Measurements from ENCODE around the gene ST6GALNAC5. TPM values are rescaled to one million over a fixed set of nuclear protein-coding genes. Genes with fewer than 3 reads are reported as not detected.
"Not testable (repeated sequence)": the region's sequence is repeated elsewhere in the genome, so short reads cannot be mapped to it uniquely, and the experiment has no call there.

The ST6GALNAC5 gene
- total RNA-seq, 1 donor from 2014 or later = not detected

DNA sequence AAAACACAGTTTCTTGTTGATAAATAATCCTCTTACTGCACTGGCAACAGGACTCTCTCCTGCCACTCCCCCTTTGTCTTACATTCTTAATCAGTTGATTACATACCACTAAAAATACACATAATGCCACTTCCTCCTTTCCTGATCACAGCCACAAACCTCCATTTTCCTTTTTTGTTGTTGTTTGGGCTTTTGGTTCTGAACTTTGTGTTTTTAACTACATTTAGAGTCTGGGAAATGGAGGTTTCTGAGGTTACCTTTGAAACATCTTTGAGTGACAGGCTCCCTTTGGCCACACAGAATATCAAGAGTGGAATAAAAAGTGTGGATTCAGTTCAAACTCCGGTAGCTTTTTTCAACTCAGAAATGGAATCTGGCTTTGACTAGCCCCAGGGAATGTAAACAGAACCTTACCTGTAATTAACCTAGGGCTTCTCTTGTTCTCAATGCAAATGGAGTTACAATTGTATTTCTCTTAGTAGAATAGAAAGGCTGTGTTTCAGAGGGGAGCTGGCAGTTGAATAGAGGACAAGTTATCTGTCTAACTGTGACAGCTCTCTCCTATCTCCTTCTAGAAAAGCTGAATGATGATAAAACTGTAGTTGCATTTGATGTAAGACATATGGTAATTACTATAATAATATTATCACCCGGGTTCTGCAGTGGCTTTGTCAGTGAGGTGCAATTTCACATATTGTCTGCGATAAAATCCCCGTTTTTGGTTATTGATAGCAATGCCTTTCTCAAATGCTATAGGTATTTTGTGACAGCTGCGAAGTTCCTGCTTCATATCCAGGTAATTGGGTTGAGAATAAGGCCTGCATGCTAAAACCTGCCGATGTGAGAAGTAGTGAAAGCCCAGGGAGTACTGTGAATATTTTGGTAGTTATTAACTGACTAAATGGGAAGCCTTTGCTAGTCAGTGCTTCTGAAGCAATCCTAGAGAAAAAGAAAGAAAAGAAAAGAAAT is 66.9 kb downstream of the ST6GALNAC5 start:
- DNase-seq (ENCODE audit: low spot score) (no peak), ATAC-seq (no peak)

DNA sequence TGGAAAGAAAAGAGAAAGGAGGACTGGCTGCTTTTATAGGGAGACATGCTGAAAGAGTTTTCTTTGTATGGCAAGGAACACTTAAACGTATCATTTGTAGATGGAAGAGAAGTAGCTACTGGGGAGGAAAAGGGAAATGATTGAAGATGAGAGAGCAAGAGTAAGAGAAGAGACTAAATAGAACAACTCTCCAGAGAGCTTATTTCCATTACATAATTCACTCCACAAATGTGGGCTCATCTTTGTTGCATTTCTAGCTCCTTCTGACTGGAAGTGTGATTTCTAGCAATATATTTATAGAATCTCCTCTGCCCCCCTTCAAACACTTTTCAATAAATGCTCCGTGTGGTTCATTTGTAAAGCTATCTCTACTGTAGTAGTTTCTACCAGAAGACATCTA is 71.0 kb downstream of the ST6GALNAC5 start:
- DNase-seq (ENCODE audit: low spot score) (no peak), ATAC-seq (no peak)

DNA sequence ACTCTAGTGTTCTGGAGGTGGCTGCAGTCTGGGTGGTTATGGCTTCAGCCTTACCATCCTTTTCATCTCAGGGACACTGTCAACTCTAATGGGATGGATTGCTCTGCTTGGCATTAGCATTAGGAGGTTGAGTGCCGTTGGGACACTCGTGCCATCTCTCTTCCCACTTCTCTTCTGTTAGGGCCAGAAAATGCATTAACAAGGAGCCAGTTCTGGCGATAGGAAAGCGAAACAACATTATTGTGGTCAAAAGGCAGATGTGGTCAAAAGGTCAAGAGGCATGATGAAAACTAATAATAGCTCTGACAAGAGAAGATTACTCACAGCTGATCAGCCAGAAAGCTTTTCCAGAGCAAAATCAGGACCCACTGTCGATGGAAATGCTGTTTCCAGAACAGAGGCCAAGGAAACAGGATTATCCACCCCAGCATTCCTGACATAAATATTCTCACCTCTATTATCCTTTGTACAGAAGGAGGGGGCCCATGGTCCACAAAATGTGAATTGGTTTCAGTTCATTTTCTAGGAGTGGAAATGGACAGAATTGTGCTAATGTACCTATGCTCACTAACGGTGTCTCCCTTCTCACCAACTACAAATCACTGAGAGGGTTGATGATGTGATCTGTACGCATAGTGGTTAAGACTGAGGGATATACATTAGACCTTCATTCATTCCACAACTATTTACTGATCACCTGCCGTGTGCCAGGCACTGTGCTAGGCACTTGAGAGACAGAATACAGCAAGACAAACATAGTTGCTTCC is 72.0 kb downstream of the ST6GALNAC5 start:
- DNase-seq (ENCODE audit: low spot score) (no peak), ATAC-seq (no peak)

DNA sequence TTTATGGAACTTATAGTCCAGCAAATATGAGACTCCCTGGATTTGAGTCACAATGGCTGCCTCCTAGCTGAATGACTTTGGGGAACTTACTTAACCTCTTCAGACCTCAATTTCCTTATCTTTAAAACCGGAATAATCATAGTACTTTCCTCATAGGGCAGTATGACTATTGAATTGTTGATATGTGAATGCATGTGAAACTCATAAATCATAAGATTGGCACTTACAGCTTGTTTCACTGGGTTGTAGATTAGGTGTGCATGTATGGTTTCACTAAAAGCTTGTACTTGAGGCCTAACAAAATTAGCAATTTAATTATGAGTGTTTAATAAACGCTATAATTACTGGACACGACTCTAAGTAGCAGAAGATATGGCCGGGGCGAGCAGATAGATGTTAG is 72.5 kb downstream of the ST6GALNAC5 start:
- DNase-seq (ENCODE audit: low spot score) (no peak), ATAC-seq (no peak)

GRCh38 chr1:76940571-76941335 is 73.5 kb downstream of the ST6GALNAC5 start:
- ATAC-seq = no peak
- DNase-seq (ENCODE audit: low spot score) = no peak

DNA sequence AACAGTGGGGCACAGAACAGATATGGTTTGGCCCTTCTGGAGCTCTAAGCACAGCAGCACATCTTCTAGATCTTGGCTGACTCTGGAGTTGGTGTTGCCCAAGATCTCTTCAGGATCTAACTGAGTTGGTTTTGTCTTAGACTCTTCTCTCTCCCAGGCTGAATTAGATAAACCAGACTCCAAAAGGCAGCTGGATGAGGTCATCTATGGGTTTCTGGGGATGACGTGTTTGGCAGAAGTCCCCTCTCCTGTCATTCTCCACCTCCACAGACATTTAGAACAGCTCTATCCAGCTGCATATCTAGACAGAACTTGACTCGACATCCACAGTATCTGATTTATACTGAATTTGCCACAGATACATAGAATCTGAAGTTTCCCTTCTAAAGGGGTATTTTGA is 75.3 kb downstream of the ST6GALNAC5 start:
- no peak for ATAC-seq
- no peak for DNase-seq (ENCODE audit: low spot score)

DNA sequence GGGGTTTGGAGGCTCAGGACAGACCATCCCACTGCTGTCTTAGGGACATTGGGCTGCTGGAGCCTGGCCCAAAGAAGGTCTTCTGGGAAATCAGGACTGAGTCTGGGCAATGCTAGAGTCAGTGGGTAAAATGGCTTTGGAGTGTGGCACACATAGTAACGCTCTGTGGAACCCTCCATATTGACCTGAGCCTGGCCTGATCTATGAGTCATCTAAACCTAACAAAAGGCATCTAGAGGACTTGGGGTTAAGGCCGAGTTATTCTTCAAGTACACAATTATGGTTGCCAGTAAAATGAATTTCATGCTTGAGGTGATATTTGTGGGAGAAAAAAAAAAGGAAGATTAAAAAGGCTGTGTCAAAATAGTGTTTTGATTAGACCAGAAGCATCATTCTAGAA is 77.7 kb downstream of the ST6GALNAC5 start:
- no peak for DNase-seq (ENCODE audit: low spot score)
- no peak for ATAC-seq

- DNase-seq (ENCODE audit: low spot score) = no peak
- no peak for ATAC-seq
These were observed 81.6 kb downstream of the ST6GALNAC5 start for GRCh38 chr1:76948846-76949245.

GRCh38 chr1:76949503-76949902 is 82.2 kb downstream of the ST6GALNAC5 start:
- no peak for ATAC-seq

DNA sequence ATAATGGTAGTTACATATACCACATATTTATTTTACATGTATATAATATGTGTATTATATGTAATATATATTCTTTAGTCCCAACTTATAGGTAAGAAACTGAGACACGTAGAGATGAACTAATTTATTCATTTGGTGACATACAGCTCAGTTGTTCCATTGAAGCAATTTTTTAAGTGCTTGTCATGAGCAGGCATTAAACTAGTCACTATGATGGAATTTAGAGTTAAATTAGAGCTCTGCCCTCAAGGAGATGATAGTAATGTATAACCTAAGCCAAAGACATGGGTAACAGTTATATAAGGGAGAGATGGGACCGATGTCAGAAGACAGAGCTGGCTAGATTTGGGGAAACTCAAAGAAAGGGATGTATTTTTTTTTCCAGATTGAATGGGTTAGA is 83.0 kb downstream of the ST6GALNAC5 start:
- DNase-seq (ENCODE audit: low spot score) = no peak
- ATAC-seq = no peak

More at GRCh38 chr1:76949503-76949902, 82.2 kb downstream of the ST6GALNAC5 start:
- no peak for DNase-seq (ENCODE audit: low spot score)

DNA sequence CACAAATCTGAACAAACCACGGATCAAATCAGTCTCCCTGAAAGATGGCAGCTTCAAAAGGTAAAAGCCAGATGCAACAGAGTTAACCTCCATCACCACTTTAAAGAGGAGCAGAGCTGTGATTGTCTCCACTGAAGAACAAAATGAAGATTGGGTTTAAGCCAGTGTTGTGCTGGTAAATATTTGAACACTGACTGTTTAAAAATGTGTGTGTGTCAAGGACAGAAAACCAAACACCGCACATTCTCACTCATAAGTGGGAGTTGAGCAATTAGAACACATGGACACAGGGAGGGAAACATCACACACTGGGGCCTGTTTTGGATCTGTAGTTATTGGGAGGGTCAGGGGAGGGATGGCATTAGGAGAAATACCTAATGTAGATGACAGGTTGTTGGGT is 83.9 kb downstream of the ST6GALNAC5 start:
- DNase-seq (ENCODE audit: low spot score) (no peak), ATAC-seq (peak; percentile 48)

DNA sequence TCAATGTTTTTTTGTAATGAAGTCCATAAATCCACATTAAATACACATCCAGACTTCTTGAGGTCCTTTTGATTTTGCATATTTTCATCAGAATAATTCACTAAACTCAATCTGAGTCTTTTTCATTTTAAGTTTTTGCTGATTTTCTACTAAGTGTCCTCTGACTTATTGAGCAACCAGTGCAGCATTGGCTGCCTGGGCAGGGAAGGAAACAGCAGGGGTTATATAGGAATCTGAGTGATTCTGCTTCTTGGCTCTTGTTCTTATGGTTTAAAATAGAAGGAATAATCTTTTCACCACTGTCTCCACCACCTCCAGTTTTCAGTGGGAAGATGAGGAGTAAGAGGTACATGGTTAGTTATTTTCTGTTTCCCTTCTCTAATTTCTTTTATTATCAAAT is 88.4 kb downstream of the ST6GALNAC5 start:
- DNase-seq (ENCODE audit: low spot score) (no peak), ATAC-seq (no peak)

GRCh38 chr1:76957961-76958360 is 90.7 kb downstream of the ST6GALNAC5 start:
- no peak for DNase-seq (ENCODE audit: low spot score)
- ATAC-seq = no peak

- DNase-seq (ENCODE audit: low spot score) (no peak), ATAC-seq (no peak)
These were observed 91.5 kb downstream of the ST6GALNAC5 start for GRCh38 chr1:76958828-76959227.

GRCh38 chr1:76959556-76959955 is 92.3 kb downstream of the ST6GALNAC5 start:
- DNase-seq (ENCODE audit: low spot score) = no peak
- no peak for ATAC-seq

DNA sequence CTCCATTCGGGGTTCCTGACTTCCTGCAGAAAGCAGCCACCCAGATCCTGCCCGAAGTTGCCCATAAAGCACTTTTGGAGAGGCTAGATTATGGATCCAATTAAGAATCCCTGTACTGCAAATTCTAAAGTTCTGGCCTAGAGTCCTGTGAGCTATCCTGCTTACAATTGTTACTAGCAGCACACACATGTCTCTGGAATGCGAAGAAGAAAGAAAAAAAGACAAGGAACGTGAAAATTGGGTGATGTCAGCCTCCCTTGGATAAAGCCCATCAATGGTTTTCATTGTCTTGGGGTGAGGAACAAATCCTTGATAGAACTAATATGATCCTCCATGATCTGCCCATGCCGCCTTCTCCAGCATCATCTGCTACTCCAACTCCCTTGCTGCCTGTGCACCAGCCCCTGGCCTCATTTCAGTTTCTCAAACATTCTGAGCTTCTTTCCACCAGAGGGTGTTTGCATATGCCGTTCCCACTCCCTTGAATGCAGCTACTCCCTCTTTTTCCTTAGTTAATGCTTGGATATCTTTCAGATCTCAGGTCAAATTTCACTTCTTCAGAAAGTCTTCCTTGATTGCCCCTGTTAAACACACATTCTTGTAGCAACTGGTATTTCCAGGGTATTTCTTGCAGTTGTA is 94.0 kb downstream of the ST6GALNAC5 start:
- DNase-seq (ENCODE audit: low spot score) = no peak
- no peak for ATAC-seq

- DNase-seq (ENCODE audit: low spot score) (no peak), ATAC-seq (no peak)
These were observed 94.5 kb downstream of the ST6GALNAC5 start for GRCh38 chr1:76961820-76962207.

- ATAC-seq; DNase-seq (ENCODE audit: low spot score): not testable (repeated sequence)
These were observed 114.0 kb downstream of the ST6GALNAC5 start for GRCh38 chr1:76981267-76981666.

- ATAC-seq = no peak
These were observed 122.7 kb downstream of the ST6GALNAC5 start for GRCh38 chr1:76989976-76990375.

DNA sequence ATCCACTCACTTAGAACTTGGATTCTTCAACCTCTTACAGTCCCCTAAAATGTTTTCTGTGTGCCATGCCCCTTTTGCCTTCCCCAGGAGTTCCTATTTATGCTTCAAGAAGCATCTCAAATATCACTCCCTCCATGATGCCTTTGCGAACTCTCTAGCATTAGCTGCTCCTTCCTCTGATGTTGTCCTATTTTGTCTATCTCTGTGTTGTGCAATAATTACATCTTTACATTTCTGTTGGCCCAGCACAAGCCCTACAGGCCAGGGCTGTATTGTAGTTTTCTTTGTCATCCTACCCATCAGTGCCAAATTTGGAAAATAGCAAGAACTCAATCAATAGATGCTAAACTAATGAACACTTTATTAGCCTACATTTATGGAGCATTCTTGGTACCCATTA is 125.8 kb downstream of the ST6GALNAC5 start:
- no peak for DNase-seq (ENCODE audit: low spot score)
- ATAC-seq = no peak

More at GRCh38 chr1:76989976-76990375, 122.7 kb downstream of the ST6GALNAC5 start:
- no peak for DNase-seq (ENCODE audit: low spot score)
